Breast epithelium (tissue), 4 donors: ENCODE data around the gene MEF2C. TPM values are rescaled to one million over a fixed set of nuclear protein-coding genes. Genes with fewer than 3 reads are reported as not detected.

Source experiments
- DNase-seq, 2 donors: peaks; one replicate each; pipeline ENCODE4 v3.0.0-alpha.2; 2019; ENCODE audit warnings: low spot score in 2 of 2
- H3K27ac ChIP-seq, 2 donors: fragments of 200-600 bp; sonication (generic) in 1 of 2; one replicate each; pipeline ENCODE4 v1.5.1; 2016 to 2019; ENCODE audit warnings: mild to moderate bottlenecking in 1 of 2
- H3K27me3 ChIP-seq, 2 donors: fragments of 200-600 bp; sonication (generic) in 1 of 2; one replicate each; pipeline versions ENCODE4 v1.5.1 to v1.6.0; 2017 to 2019; ENCODE audit warnings: control low read depth in 1 of 2, mild to moderate bottlenecking in 1 of 2
- H3K36me3 ChIP-seq: fragments of 200-600 bp; one replicate; pipeline ENCODE4 v1.5.1; 2019
- H3K4me1 ChIP-seq, 2 donors: fragments of 200-600 bp; sonication (generic); one replicate each; pipeline ENCODE4 v1.5.1; 2016 to 2019; ENCODE audit warnings: control low read depth in 1 of 2
- H3K4me3 ChIP-seq, 3 donors: fragments of 200-600 bp; sonication (generic); 1 replicate in 2 of 3; 2 replicates in 1 of 3; pipeline ENCODE4 v1.5.1; 2016 to 2019; ENCODE audit warnings: mild to moderate bottlenecking in 3 of 3, moderate library complexity in 2 of 3
- H3K9me3 ChIP-seq, 2 donors: fragments of 200-600 bp; sonication (generic) in 1 of 2; one replicate each; pipeline ENCODE4 v1.5.1; 2016 to 2019; ENCODE audit warnings: control low read depth in 1 of 2
- POLR2A ChIP-seq: fragments of 450-650 bp; IDR thresholded peaks from one replicate; pipeline ENCODE4 v1.6.1; 2016; ENCODE audit warnings: antibody characterized with exemption, mild to moderate bottlenecking, moderate library complexity
- POLR2AphosphoS5 ChIP-seq, 3 donors: sonication (generic); formaldehyde crosslinking; IDR thresholded peaks; one replicate each; pipeline ENCODE4 v1.6.1; 2017; ENCODE audit warnings: antibody characterized with exemption in 3 of 3
- intact Hi-C: fragments of 100-400 bp; cut with DNase I; formaldehyde crosslinking; loops from one replicate; pipeline ENCODE4 v1.15.1; 2023; ENCODE audit warnings: low total_unique reads
- total RNA-seq, 3 donors: library from RNA; depleted of rRNA; stranded (reverse); fragments of >200 nt; gene quantifications; one replicate each; pipeline ENCODE4 v1.1.0, GENCODE V29; 2016
- TF ChIP-seq, protein P1 (sequence below), 3 donors: fragments of 450-650 bp; IDR thresholded peaks; one replicate each; pipeline ENCODE4 v1.5.1; 2016 to 2017; ENCODE audit warnings: antibody characterized with exemption in 3 of 3, mild to moderate bottlenecking in 3 of 3, moderate library complexity in 3 of 3

Gene MEF2C
- total RNA-seq, result 10 to 100 TPM; 27.4 to 41.8 (median 32.1) TPM

DNA sequence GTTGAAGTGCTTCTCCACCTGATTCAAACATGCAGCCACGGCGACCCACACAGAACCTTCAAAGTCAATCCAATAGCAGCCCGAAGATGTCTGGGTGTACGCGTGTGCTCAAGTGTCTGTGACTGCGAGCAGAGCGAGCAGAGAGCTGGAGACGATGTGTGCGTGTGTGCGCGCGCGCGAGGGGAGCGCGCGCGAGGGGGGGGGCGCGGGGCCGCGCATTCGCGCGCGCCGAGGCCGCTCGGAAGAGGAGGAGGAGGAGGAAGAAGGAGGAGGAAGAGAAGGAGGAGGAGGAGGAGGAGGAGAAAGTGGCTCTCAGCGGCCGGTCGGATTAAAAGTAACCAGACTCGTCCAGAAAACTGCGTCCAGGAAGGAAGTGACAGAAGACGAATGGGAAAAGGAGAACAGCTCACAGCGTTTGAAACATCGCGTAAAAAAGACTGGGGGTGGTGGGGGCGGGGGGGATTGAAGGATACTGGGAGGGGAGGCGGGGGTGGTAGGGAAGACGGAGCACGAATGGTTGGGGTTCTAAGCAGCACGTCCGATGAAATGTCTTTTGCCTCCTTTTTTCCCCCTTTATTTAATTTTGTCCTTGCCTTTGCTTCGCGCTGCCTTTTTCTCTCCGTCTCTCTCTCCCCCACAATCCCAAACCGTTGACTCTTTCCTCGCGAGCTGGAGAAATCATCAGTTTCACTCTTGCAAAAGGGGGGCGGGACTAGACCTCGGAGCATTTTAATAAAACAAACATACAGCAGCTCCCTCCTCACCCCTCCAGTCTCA is at the start of gene MEF2C:
MEF2C (minus strand) TSS at position 126 of the 777 bp plus-strand sequence. CDS start 59,396 bp downstream, outside the sequence.
- no peak for TF ChIP-seq POLR2A
- TF ChIP-seq, protein P1, sequence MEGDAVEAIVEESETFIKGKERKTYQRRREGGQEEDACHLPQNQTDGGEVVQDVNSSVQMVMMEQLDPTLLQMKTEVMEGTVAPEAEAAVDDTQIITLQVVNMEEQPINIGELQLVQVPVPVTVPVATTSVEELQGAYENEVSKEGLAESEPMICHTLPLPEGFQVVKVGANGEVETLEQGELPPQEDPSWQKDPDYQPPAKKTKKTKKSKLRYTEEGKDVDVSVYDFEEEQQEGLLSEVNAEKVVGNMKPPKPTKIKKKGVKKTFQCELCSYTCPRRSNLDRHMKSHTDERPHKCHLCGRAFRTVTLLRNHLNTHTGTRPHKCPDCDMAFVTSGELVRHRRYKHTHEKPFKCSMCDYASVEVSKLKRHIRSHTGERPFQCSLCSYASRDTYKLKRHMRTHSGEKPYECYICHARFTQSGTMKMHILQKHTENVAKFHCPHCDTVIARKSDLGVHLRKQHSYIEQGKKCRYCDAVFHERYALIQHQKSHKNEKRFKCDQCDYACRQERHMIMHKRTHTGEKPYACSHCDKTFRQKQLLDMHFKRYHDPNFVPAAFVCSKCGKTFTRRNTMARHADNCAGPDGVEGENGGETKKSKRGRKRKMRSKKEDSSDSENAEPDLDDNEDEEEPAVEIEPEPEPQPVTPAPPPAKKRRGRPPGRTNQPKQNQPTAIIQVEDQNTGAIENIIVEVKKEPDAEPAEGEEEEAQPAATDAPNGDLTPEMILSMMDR (IDR thresholded peaks at IDR 0.05), result no peak
- TF ChIP-seq POLR2AphosphoS5 (IDR thresholded peaks at IDR 0.05), result peak in 2 of 3 donors; percentile 32 to 52
- Histone ChIP-seq H3K27me3 (no peaks in the 10 kb centered on the region), H3K4me3 (peak within 1 kb of the TSS; percentile 65 to 84 (median 68)), H3K36me3 (no peaks in the 10 kb centered on the region), H3K4me1 (no peaks in the 10 kb centered on the region), H3K9me3 (no peaks in the 10 kb centered on the region), H3K27ac (peak within 1 kb of the TSS; percentile 85 to 95)
- intact Hi-C loops, result no loop called here
- DNase-seq, result peak in 1 of 2 donors; percentile 57

GRCh38 chr5:88932541-88932940 is 49.6 kb upstream of the MEF2C start:
- no peaks in the 10 kb centered on the region for H3K27me3 ChIP-seq
- DNase-seq, result no peak
- no peak overlapping the region for H3K27ac ChIP-seq
- H3K4me1 ChIP-seq, result no peaks in the 10 kb centered on the region
- TF ChIP-seq, protein P1 (IDR thresholded peaks at IDR 0.05), result no peak
- TF ChIP-seq POLR2A, result no peak
- TF ChIP-seq POLR2AphosphoS5 (IDR thresholded peaks at IDR 0.05), result no peak
- H3K9me3 ChIP-seq, result no peaks in the 10 kb centered on the region
- intact Hi-C loops, result no loop called here
- H3K4me3 ChIP-seq, result no peak overlapping the region
- no peaks in the 10 kb centered on the region for H3K36me3 ChIP-seq

- intact Hi-C loops, result no loop called here
- H3K4me1 ChIP-seq, result no peaks in the 10 kb centered on the region
- no peak for TF ChIP-seq POLR2A
- TF ChIP-seq, protein P1 (IDR thresholded peaks at IDR 0.05), result no peak
- TF ChIP-seq POLR2AphosphoS5 (IDR thresholded peaks at IDR 0.05), result no peak
- no peak overlapping the region for H3K27ac ChIP-seq
- no peaks in the 10 kb centered on the region for H3K9me3 ChIP-seq
- H3K36me3 ChIP-seq, result no peaks in the 10 kb centered on the region
- no peak overlapping the region for H3K4me3 ChIP-seq
- DNase-seq, result no peak
- no peaks in the 10 kb centered on the region for H3K27me3 ChIP-seq
These were observed 47.4 kb upstream of the MEF2C start for GRCh38 chr5:88930335-88930734.

- intact Hi-C loops, result no loop called here
- TF ChIP-seq POLR2A (no peak), POLR2AphosphoS5 (IDR thresholded peaks at IDR 0.05) (no peak)
- Histone ChIP-seq H3K4me1 (no peaks in the 10 kb centered on the region), H3K4me3 (no peak overlapping the region), H3K36me3 (no peaks in the 10 kb centered on the region), H3K9me3 (no peaks in the 10 kb centered on the region), H3K27me3 (no peaks in the 10 kb centered on the region), H3K27ac (no peak overlapping the region)
- no peak for DNase-seq
These were observed 46.4 kb upstream of the MEF2C start for GRCh38 chr5:88929385-88929784.

DNA sequence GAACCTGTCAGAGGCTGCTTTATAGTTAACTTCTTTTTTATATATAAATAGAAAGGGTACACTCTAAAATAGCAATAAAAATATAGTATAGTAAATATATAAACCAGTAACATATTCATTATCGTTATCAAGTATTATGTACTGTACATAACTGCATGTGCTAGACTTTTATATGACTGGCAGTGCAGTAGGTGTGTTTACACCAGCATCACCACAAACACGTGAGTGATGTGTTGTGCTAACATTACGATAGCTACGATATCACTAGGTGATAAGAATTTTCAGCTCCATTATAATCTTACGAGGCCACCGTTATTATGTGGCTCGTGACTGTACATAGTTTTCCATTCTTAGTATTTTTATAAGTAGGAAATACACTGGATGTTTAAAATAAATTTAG is 43.8 kb upstream of the MEF2C start:
- no peak for DNase-seq
- Histone ChIP-seq H3K36me3 (no peaks in the 10 kb centered on the region), H3K4me3 (no peak overlapping the region), H3K27ac (no peak overlapping the region), H3K4me1 (no peaks in the 10 kb centered on the region), H3K27me3 (no peaks in the 10 kb centered on the region), H3K9me3 (no peaks in the 10 kb centered on the region)
- TF ChIP-seq, protein P1 (IDR thresholded peaks at IDR 0.05), result no peak
- TF ChIP-seq POLR2A, result no peak
- no peak for TF ChIP-seq POLR2AphosphoS5 (IDR thresholded peaks at IDR 0.05)
- intact Hi-C loops, result no loop called here
